Hypothalamus (tissue), 51 donors: ENCODE measurements around the gene MOB3A.

Experiments
- DNase-seq, 51 donors: peaks; one replicate each; lab custom pipeline; 2025; lab: John Stamatoyannopoulos, UW

MOB3A gene

DNA sequence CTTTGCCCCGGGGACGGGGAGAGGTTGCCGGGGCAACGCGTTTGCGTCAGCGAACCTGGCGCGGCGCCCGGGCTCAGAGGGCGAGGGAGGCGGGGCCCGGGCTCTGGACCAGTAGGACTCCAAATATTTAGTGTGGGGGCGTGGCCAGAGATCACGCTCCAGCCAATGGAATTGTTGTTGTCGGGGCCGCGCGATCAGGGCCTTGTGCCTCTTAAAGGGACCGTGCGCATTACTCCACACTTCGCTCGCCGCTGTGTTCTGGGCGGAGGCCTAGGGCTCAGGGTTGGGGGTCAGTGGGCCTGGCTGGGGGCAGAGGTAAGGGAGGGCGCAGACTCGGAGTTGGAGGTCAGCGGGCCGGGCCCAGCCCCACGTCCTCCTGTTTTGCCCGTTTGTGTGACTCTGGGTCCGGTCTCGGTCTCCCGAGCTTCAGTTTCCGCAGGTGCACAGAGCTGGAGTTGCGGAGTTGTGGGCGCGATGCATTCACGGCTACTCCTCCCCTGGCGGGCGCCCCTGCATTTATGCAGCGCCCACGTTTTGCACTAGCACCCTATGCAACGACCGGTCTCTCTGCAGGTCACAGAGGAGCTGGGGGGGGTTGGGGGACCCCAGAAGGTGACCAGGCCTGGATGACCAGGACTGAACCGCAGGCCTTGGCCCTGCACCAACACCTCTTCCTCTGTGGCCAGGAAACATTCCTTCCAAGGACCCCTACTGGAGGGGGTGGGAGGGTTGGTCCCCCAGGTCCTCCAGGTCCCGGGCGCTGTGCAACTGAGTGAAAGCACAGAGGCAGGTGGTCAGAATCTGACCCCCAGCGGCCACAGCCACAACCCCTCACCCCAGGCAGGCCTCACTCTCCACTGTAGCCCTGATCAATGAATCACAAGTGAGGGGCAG lies 34.4 kb downstream of the MOB3A start:
- DNase-seq = peak; percentile 69 to 100 (median 98)

DNA sequence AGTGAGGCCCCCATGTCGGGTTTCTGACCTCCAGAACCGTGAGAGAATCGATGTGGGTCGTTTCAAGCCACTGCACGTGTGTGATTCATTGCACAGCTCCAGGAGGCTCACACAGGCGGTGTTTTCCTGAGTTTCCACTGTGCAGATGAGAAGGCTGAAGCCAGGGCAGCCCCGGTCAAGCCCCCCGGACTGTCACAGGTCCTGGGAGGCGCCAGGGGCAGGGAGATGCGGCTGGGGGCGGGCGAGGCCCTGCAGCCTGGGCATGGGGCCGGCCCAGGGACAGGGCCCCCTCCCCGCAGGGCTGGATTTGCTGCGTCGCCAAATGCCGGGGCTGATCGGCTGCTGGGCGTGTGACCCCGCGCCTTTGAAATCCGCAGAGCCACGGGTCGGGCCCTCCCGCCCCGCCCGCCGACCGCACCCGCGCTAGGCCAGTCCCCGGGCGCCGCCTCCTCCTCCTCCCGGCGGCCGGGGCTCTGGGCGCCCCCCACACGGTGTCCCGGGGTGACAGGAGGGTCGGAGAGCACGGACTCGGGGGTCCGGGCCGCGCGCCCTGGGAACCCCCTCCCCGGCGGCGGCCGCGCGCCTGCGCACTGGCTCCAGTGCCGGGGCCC lies 35.1 kb downstream of the MOB3A start:
- peak in 41 of 51 donors; percentile 50 to 95 (median 78) for DNase-seq

DNA sequence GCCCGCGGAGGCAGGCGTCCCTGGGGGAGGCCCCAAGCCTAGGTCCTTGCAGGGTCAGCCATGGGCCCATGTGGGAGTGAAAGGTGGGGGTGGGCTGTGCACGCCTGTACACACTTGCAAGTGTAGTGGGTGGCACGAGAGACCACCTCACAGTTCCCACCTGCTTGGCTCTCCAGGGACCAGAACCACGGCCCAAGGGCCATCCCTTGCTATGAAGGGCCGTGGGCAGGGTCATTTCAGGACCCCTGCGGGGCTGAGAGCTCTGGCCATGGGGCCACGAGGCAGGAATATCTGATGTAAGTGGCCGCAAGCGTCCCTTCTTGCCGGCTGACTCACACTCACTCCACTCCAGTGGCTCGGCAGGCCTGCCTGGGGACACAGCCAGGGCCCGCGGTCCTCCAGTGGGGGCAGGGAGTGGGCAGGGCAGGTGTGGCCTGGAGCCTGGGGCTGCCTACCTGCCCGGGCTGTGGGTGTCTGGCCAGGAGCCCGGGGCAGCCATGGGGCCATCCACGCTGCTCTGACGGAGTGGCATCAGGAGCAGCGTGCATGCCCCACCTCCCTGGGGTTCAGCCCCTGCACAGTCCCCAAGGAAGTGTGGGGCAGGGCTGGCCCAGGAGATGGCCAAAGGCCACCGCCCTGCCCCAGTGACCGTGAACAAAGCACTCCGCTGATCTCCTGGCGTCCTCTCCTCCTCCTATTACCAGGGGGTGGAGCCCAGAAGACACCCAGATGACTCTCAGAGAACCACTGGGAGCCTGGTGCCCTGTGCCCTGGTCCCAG lies 36.5 kb downstream of the MOB3A start:
- peak in 37 of 51 donors; percentile 17 to 78 (median 54) for DNase-seq

DNA sequence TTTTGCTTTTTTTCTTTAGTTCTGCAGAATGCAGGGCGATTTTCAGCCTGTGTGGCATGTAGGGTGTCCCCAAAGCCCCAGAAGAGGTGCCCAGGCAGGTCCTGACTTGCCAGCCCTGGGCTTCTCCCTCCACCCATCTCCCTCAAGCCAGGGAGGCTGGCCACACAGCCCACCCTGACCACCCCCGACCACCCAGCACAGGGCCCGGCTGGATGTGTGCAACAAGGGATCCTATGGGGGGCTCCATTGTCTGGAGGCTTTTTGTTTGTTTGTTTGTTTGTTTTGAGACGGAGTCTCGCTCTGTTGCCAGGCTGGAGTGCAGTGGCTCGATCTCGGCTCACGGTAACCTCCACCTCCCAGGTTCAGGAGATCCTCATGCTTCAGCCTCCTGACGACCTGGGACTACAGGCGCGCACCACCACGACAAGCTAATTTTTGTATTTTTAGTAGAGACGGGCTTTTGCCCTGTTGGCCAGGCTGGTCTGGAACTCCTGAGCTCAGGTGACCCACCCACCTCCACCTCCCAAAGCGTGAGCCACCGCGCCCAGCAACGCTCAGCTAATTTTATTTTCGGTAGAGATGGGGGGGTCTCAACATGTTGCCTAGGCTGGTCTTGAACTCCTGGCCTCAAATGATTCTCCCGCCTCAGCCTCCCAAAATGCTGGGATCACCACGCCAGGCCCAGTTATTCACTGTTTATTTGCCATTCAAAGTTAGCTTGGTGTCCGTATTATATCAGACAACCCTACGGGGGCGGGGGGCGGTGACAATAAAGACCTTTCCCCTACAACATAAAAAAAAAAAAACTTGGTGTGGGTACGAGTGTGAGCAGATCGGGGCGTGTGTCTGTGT lies 37.3 kb downstream of the MOB3A start:
- no peak for DNase-seq

DNA sequence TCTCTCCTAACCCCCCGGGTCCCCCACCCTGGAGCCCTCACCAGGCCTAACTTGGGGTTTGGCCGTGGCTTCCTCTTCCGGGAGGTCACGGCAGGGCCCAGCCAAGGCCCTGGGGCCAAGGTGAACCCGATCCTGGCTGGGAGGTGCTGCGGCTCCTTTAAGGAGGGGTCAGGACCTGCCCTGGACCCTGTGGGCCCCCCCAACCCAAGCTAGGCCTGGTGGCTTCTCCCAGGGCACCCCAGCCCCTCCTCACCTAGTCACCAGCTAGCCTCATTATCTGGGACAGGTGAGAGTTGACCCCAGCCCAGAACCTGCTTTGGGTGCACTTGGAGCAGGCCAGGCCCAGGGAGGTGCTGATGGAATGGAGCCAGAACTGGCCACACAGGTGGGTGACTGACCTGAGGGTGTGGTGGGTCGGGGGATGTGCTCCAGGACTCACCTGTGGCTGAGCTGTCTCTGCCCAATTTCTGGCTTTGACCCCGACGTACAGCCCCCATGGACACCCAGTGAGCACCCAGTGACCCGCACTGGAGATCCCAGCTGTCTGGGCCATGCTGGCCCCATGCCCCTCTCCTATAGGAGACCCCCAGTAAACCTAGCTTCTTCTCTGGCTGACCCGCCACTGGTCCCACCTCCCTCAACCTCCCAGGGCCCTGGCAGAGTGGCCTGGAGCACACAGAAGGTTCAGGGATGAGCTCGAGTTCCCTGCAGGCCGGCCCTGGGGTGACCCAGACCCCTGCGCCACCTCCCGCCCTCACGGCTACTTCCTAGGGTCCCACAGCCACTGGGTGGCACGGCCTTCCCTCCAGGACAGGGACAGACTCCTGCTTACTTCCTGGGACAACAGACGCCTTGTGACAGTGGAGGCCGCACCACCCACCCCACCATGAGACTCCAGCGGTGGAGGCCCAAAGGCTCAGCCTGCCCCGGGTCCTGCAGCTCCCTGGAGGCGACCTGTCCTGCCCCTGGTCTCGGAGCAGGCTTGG lies 38.3 kb downstream of the MOB3A start:
- no peak for DNase-seq

DNA sequence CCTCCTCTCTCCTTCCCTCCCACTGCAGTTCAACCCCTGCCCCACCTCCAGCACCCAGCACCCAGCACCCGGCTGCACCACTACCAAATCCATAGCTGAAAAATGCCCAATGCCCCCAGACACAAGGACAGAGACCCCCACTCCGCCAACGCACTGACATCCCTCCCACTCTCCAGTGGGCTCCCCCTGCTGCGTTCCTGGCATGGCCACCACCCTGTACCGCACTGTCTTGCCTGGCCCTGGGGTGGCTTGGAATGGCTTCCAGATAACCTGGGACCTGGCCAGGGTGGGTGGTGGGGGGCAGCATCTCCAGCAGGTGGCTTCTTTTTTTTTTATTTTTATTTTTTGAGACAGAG lies 39.3 kb downstream of the MOB3A start:
- DNase-seq = no peak

DNA sequence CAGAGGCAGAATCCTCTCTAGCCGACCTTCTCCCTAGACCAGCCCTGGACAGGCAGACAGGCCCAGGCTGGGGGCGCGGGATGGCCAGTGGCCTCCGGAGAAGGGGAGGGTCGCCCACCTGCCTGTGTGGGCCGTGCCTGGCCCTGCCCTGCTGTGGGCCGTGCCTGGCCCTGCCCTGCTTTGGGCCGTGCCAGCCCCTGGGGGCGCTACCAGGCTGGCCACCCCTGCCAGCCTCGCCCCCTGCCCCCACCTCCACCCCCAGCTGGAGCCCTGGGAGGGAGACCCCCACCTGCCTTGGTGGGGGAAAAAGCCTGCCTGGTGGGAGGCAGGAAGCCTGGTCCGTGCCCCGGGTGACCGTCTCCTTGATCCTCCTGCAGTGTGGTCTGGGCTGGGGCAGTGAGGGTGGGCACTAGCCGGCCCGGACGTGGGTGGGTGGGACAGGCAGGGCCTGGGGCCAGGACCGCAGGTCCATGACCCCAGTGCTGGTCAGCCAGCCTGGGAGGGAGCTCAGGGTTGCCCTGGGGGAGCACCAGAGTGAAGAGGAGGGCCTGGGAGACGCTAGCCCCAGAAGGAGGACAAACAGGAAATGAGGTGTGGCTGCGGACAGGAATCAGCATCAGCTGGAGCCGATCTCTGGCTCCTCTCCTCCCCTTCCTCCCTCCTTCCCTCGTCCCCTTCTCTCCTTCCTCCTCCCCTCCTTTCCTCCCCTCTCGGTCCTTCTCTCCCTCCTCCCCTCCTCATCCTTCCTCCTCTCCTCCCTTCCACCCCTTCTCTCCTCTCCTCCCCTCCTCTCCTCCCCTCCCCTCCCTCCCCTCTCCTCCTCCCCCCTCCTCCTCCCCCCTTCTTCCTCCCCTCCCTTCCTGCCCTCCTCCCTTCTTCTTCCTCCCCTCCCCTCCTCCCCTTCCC lies 39.9 kb downstream of the MOB3A start:
- peak in 1 of 51 donors; percentile 8 for DNase-seq

DNA sequence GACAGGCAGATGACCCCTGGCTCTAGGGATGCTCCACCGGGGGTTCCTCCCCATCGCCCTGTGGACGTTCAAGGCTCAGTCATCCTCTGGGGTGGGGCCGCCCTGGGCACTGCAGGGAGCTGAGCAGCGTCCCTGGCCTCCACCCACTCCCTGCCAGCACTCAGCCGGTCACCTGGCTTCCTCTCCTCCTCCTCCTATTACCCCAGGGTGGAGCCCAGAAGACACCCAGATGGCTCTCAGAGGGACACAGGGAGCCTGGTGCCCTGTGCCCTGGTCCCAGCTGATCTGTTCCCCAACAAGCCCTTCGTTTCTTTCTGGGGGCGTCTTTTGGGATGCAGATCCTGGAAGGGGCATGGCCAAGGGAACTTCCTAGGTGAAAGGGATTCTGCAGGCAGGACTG lies 41.4 kb downstream of the MOB3A start:
- DNase-seq = no peak

DNA sequence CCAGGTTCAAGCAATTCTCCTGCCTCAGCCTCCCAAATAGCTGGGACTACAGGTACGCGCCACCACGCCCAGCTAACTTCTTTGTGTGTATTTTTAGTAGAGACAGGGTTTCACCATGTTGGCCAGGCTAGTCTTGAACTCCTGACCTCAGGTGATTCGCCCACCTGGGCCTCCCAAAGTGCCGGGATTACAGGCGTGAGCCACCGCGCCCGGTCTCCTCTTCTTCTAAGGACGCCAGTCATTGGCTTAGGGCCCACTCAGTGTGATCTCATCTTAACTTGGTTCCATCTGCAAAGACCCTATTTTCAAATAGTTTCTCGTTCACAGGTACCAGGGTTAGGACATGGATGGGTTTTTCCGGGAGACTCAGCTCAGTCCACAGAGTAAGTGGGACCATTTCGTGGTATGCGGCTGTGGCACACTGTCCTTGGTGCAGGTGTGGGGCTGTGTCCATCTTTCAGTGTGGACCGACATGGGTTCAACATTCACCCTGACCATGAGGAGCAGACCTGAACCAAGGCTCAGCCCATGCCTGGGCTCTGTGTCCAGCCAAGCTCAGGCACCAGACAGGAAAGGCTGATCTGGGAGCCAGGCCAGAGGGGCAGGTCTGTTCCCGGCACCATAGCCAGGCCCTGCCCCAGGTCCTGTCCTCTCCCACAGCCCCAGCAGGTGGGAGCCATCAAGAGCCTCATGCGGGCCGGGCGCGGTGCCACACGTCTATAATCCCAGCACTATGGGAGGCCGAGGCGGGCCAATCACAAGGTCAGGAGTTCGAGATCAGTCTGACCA lies 42.3 kb downstream of the MOB3A start:
- DNase-seq = peak in 1 of 51 donors; percentile 11

DNA sequence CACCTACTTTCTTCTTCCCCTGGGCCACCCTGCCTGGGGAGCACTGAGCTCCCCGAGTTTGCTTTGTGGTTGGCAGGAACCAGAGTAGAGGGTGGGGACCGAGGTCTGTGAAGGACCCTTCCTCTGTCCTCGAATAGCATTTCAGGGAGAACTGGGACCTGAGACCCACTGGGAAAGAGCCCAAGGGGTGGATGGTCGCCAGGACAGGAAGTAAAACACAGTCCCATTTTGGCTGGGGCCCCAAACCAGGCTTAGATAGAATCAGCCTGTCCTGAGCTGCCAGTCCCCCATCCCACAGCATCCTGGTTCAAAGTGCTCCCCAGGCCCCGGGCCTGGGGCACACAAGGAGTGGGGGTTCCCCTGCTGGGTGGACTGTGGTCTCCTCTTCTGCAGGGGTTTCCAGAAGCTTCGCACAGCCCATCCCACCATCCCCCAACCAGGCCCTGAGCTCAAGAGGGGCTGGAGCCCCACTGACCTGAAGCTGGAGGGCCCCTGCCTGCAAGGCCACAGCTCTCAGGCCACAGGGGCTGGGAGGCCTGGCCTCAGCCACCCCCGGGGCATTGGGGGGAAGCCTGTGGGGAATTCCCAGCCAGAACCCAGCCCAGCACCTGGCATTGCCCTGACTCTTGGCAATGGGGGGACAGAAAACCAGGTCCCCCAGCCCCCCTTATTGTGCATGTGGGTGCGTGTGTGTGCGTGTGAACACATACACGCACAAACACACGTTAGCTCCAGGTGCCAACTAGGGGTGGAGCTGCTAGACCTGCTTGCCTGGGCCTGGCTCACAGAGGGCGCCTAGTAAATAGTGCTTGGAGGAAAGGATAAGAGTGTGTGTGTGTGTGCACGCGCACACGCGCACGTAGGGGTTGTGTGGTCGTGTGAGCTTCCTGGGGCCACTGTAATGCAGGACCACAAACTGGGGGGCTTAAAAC lies 44.1 kb downstream of the MOB3A start:
- peak in 10 of 51 donors; percentile 19 to 54 (median 33) for DNase-seq

DNA sequence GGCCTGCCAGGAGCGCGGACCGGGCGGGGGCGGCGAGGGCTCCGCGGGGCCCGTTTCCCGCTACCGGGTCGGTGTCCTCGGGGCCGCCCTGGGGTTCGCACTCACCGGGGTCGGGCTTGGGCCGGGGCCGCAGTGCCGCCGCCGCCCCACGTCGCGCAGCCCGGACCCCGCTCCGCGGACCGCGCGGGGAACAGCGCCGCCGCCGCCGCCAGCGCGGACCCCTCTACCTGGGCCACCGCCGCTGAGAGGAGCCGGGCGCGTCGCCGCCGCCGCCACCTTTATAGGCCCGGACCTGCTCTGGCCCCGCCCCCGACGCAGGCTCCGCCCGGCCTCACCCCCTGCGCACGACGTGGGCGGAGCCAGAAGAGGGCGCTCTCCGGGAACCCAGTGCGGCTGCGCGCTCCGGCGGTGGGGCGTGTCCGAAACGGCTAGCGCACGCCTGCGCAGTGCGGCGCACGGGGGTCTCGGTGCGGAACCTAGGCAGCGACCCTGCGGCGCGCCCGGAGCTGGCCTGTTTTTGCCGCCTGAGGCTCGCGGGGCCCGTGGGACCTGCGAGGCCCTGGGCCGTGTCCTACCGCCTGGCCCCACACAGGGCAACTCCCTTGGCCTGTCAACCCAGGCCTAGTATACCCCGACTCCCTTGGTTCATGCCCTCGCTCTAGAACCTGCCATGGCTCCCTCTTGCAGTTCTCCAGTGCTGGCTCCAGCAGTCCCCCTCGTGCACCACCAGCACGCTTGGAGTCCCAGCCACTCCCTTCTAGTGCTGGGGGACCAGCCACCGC lies 44.9 kb downstream of the MOB3A start, which contains the start of gene MKNK2:
TSS of gene MKNK2 (minus strand) at position 254 of the 782 bp plus-strand sequence. CDS start 393 bp downstream, outside the sequence.
- peak; percentile 48 to 96 (median 91) for DNase-seq

DNA sequence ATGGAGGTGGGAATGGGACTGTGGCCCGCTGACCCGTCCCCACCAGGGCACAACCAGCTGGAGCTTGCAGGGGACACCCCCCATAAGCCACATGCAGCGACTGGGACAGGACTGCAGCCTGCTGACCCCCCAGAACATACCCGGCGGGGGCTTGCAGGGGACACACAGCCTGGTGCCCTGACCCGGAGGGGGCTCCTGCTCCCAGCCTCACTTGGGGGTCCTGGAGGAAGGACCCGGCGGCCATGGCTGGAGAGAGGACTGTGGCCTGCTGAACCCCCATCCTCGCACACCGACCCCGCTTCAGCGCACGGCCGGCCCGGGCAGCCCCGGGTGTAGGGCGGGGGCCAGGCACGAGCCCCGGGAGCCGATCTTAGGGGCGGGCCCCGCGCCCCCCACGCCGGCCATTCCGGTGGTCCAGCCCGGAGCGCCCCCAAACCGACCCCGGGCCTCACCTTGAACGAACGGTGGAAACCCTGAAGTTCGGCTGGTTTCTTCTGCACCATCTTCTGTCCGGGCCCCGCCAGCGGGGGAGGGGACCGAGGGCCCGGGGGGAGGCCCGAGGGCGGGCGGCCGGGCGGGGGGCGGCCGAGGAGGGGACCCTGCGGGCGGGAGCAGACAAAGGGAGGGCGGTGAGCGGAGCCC lies 45.7 kb downstream of the MOB3A start:
- DNase-seq = peak in 6 of 51 donors; percentile 52 to 59 (median 56)

DNA sequence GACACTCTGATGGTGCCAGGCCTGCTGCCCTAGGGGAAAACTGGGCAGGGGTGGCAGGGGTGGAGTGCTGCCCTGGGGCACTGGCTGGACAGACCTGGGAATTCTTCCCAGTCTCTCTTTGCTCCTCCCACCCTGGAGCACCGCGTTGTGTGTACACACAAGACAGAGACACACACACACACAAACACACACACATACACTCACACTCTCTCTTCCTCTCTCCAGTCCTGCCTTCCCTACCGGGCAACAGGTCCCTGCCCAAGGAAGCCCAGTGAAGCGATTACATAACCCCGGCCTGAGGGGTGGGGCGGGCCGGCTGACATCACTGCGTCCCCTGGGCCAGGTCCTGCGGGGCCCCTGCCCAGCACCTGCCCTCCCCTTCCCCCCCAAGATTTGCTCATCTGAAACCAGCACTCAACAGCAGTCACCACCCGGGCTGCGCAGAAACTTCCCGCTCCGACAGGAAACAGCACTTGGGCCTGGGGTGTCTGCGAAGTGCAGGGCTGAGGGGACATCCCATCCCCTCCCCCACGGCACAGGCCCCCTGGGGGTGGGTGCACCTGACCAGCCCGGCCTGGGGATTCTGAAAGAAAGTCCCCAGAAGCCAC lies 46.3 kb downstream of the MOB3A start:
- peak in 47 of 51 donors; percentile 20 to 86 (median 68) for DNase-seq
